Nephron progenitor cell (in vitro differentiated cells): ENCODE data around the gene GPHN.

Experiments
- DNase-seq: peaks from one replicate; pipeline ENCODE4 v3.0.0; 2021
- H3K27ac Mint-ChIP-seq: 2 replicates; pipeline ENCODE4 v1.8.0; 2021; ENCODE audit warnings: mild to moderate bottlenecking, moderate library complexity, mixed read lengths
- H3K27me3 Mint-ChIP-seq: 2 replicates; pipeline ENCODE4 v1.8.0; 2021; ENCODE audit warnings: mild to moderate bottlenecking, low read depth, mixed read lengths; ENCODE audit not compliant: poor library complexity
- H3K36me3 Mint-ChIP-seq: 2 replicates; pipeline ENCODE4 v1.8.0; 2021; ENCODE audit warnings: low read depth, mixed read lengths
- H3K4me1 Mint-ChIP-seq: 2 replicates; pipeline ENCODE4 v1.8.0; 2021; ENCODE audit warnings: mixed read lengths
- H3K4me3 Mint-ChIP-seq: 2 replicates; pipeline ENCODE4 v1.8.0; 2021; ENCODE audit warnings: mild to moderate bottlenecking, moderate library complexity, mixed read lengths
- H3K9me3 Mint-ChIP-seq: 2 replicates; pipeline ENCODE4 v1.8.0; 2021; ENCODE audit warnings: mild to moderate bottlenecking, moderate library complexity, mixed read lengths
- CTCF ChIP-seq: fragments of 200-600 bp; sonication (generic); IDR thresholded peaks from 2 replicates; pipeline ENCODE4 v1.5.0; 2021; ENCODE audit warnings: antibody characterized with exemption

The GPHN gene

DNA sequence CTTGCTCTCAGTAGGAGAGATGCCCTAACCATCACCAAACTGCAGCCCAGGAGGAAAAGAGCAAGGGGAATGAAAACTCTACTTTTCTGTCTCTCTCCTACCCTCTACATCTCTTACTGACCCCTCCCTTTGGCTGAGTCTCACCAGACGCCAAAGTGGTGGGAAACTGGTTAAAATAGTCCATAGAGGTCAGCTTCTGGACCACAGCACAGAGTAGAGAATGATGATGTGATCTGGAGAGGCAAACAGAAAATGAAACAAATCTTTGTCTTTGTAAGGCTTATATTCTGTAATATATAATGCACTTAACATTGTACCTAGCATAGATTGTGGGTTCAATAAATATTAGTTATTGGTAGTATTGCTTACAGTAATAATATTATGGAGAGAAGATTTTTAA, 600.3 kb downstream of the GPHN start:
- Mint-ChIP-seq H3K36me3 (peaks cover 32% of the 10 kb centered on the region), H3K9me3 (peaks cover 36% of the 10 kb centered on the region)

GRCh38 chr14:67111022-67111421, 603.1 kb downstream of the GPHN start:
- Mint-ChIP-seq H3K27ac (no peak overlapping the region), H3K36me3 (peaks cover 9% of the 10 kb centered on the region), H3K27me3 (no peaks in the 10 kb centered on the region), H3K4me3 (no peak overlapping the region), H3K4me1 (peaks cover 19% of the 10 kb centered on the region), H3K9me3 (peaks cover 8% of the 10 kb centered on the region)
- TF ChIP-seq CTCF, result no peak
- DNase-seq, result no peak

More for the DNA sequence above, 600.3 kb downstream of the GPHN start:
- Mint-ChIP-seq H3K27ac (peak overlapping the region; percentile 47), H3K4me1 (peaks cover 19% of the 10 kb centered on the region), H3K4me3 (no peak overlapping the region), H3K27me3 (no peaks in the 10 kb centered on the region)
- DNase-seq, result no peak
- no peak for TF ChIP-seq CTCF

DNA sequence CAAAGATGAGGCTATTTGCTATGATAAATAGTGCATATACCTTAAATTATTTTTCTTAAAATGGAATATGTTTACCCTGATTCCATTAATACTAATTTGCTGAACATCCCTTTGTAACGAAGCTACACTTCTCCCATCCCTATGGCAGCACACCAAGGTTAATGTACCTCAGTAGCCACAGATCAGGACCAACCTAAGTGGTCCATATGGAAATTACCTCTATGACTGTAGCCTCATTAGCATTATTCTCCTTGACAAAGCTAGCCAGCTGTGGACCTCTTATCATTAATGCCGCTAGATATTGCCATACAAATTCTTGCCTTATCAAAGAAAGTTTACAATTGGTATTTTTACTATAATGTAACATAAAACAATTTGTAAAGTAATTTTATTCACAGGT, 604.4 kb downstream of the GPHN start:
- H3K27ac Mint-ChIP-seq, result no peak overlapping the region
- TF ChIP-seq CTCF, result no peak
- H3K4me3 Mint-ChIP-seq, result no peak overlapping the region
- no peaks in the 10 kb centered on the region for H3K9me3 Mint-ChIP-seq
- no peaks in the 10 kb centered on the region for H3K36me3 Mint-ChIP-seq
- DNase-seq, result no peak
- H3K4me1 Mint-ChIP-seq, result peaks cover 19% of the 10 kb centered on the region
- H3K27me3 Mint-ChIP-seq, result no peaks in the 10 kb centered on the region

GRCh38 chr14:67127174-67127573, 619.2 kb downstream of the GPHN start:
- no peak for TF ChIP-seq CTCF
- no peaks in the 10 kb centered on the region for H3K9me3 Mint-ChIP-seq
- H3K27me3 Mint-ChIP-seq, result no peaks in the 10 kb centered on the region
- peaks cover 37% of the 10 kb centered on the region for H3K36me3 Mint-ChIP-seq
- H3K4me1 Mint-ChIP-seq, result no peaks in the 10 kb centered on the region
- no peak overlapping the region for H3K4me3 Mint-ChIP-seq
- no peak for DNase-seq
- H3K27ac Mint-ChIP-seq, result no peak overlapping the region

GRCh38 chr14:67129768-67130167, 621.8 kb downstream of the GPHN start:
- Mint-ChIP-seq H3K4me1 (no peaks in the 10 kb centered on the region), H3K9me3 (no peaks in the 10 kb centered on the region), H3K4me3 (no peak overlapping the region), H3K27ac (no peak overlapping the region), H3K27me3 (no peaks in the 10 kb centered on the region), H3K36me3 (peaks cover 21% of the 10 kb centered on the region)
- no peak for DNase-seq
- TF ChIP-seq CTCF, result no peak

GRCh38 chr14:67131691-67132090, 623.7 kb downstream of the GPHN start:
- no peak for TF ChIP-seq CTCF
- Mint-ChIP-seq H3K36me3 (peaks cover 16% of the 10 kb centered on the region), H3K4me1 (no peaks in the 10 kb centered on the region), H3K27me3 (no peaks in the 10 kb centered on the region), H3K9me3 (no peaks in the 10 kb centered on the region), H3K4me3 (no peak overlapping the region), H3K27ac (no peak overlapping the region)
- no peak for DNase-seq
